GM12878 (cell line): ENCODE measurements around the gene MLEC.

ENCODE experiments used
- BACH1 ChIP-seq: fragments of 450-650 bp; IDR thresholded peaks from 2 replicates; pipeline ENCODE4 v1.6.1; 2017; ENCODE audit warnings: mild to moderate bottlenecking, borderline replicate concordance
- CBX3 ChIP-seq: fragments of 200-600 bp; sonication (generic); IDR thresholded peaks from 2 replicates; pipeline ENCODE4 v1.6.1; 2016; ENCODE audit warnings: low read depth, borderline replicate concordance
- POLR2AphosphoS5 ChIP-seq: IDR thresholded peaks from 2 replicates; pipeline ENCODE4 v1.6.1; 2011; ENCODE audit warnings: mild to moderate bottlenecking, low read length, inconsistent platforms
- TF ChIP-seq, protein P1 (sequence below): IDR thresholded peaks from 2 replicates; pipeline ENCODE4 v1.6.1; 2011; ENCODE audit warnings: borderline replicate concordance, low read depth, mild to moderate bottlenecking, moderate library complexity, mixed read lengths, low read length; ENCODE audit not compliant: insufficient read depth; ENCODE audit errors: extremely low read length
- TF ChIP-seq, protein P2 (sequence below), 3 experiments: IDR thresholded peaks in 2 of 3; conservative IDR thresholded peaks in 1 of 3; 2 replicates each; pipeline ENCODE4 v1.5.1; 2011; ENCODE audit warnings: low read depth in 3 of 3, low read length in 3 of 3, mild to moderate bottlenecking in 3 of 3, control low read depth in 2 of 3, moderate library complexity in 2 of 3, inconsistent platforms in 1 of 3, mixed read lengths in 1 of 3; ENCODE audit not compliant: control insufficient read depth in 2 of 3, insufficient read depth in 1 of 3; ENCODE audit errors: extremely low read depth in 1 of 3

DNA sequence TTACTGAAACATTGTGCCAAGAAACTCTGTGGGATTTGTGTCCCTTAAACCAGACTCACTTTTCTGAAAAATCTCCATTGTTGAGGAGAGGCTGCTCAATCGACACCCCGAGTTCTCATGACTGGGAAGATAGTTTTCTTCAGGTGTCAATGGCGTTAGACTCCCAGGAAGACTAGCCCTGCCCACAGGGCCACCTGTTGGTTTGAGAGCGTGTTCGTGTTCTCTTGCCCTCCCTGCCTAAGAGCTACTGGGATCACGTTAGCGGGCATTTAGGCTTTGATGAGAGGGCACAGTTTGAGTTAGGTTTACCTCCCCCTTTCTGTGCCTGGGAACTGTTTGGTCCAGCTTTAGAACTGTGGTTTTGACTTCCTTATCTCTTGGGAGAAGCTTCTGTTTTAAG, 12.6 kb downstream of the MLEC start:
- TF ChIP-seq, protein P1, sequence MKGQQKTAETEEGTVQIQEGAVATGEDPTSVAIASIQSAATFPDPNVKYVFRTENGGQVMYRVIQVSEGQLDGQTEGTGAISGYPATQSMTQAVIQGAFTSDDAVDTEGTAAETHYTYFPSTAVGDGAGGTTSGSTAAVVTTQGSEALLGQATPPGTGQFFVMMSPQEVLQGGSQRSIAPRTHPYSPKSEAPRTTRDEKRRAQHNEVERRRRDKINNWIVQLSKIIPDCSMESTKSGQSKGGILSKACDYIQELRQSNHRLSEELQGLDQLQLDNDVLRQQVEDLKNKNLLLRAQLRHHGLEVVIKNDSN, result no peak
- TF ChIP-seq, protein P2, sequence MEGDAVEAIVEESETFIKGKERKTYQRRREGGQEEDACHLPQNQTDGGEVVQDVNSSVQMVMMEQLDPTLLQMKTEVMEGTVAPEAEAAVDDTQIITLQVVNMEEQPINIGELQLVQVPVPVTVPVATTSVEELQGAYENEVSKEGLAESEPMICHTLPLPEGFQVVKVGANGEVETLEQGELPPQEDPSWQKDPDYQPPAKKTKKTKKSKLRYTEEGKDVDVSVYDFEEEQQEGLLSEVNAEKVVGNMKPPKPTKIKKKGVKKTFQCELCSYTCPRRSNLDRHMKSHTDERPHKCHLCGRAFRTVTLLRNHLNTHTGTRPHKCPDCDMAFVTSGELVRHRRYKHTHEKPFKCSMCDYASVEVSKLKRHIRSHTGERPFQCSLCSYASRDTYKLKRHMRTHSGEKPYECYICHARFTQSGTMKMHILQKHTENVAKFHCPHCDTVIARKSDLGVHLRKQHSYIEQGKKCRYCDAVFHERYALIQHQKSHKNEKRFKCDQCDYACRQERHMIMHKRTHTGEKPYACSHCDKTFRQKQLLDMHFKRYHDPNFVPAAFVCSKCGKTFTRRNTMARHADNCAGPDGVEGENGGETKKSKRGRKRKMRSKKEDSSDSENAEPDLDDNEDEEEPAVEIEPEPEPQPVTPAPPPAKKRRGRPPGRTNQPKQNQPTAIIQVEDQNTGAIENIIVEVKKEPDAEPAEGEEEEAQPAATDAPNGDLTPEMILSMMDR (IDR thresholded peaks at IDR 0.05 in 2 of 3, conservative IDR thresholded peaks at IDR 0.05 in 1 of 3; ENCODE audit: control insufficient read depth in 2 of 3, extremely low read depth in 1 of 3, insufficient read depth in 1 of 3, low read depth in 3 of 3, low read length in 3 of 3), result no peak
- TF ChIP-seq CBX3 (no peak), BACH1 (no peak), POLR2AphosphoS5 (no peak)
